Measurements from ENCODE around the gene TUBGCP4.

TUBGCP4 gene

DNA sequence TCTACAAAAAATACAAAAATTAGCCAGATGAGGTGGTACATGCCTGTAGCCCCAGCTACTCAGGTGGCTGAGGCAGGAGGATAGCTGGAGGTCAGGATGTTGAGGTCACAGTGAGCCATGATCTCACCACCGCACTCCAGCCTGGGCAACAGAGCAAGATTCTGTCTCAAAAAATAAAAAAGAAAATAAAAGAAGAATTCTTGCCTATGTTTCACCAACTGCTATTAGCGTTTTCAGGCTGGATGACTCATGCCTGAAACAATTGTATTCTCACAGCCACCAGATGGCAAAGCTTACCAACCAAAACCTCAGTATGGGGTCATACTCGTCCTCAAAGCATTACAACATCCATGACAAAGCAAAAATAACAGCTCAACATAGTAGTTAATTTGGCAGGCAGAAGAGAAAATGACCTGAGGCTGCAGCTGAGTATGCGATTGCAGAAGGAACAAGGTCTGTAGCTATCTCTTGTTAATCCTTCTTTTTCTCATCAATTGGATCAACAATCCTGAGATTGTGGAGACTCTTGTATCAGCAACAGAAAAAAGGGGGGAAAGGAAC, 69.9 kb downstream of the TUBGCP4 start:
- TF ChIP-seq POLR2AphosphoS5 (IDR thresholded peaks at IDR 0.05; ENCODE audit: low read depth, low read length) (no peak), REST (IDR thresholded peaks at IDR 0.05; ENCODE audit: insufficient read depth in 1 of 2, low read depth in 2 of 2, low read length in 2 of 2) (no peak), FOXP2 (optimal IDR thresholded peaks at IDR 0.05; ENCODE audit: borderline replicate concordance, extremely low read depth, extremely low read length, insufficient read depth) (no peak), TAF1 (IDR thresholded peaks at IDR 0.05; ENCODE audit: borderline replicate concordance, insufficient read depth, low read length) (no peak), SIN3A (IDR thresholded peaks at IDR 0.05; ENCODE audit: borderline replicate concordance, insufficient read depth, low read length) (no peak)

DNA sequence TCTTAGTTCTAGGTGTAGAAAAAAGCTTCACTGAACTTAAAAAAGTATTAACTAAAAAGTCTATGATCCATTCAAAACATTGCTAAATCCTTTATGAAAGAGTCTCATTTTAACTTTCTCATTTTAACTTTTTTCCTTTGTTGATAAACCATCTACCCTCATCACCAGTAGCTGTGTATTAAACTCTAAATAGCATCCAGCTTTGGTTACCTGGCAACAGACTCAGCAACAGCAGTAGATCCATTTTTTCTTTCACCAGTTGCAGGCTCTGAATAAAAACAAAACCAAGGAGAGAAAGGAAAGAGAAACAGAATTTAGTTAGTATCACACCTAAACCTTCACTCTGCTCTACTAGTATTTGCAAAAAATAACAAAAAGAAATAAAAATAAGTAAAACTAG, 70.4 kb downstream of the TUBGCP4 start:
- TF ChIP-seq FOXP2 (optimal IDR thresholded peaks at IDR 0.05; ENCODE audit: borderline replicate concordance, extremely low read depth, extremely low read length, insufficient read depth) (no peak), TAF1 (IDR thresholded peaks at IDR 0.05; ENCODE audit: borderline replicate concordance, insufficient read depth, low read length) (no peak), REST (IDR thresholded peaks at IDR 0.05; ENCODE audit: insufficient read depth in 1 of 2, low read depth in 2 of 2, low read length in 2 of 2) (no peak), POLR2AphosphoS5 (IDR thresholded peaks at IDR 0.05; ENCODE audit: low read depth, low read length) (no peak), SIN3A (IDR thresholded peaks at IDR 0.05; ENCODE audit: borderline replicate concordance, insufficient read depth, low read length) (no peak)

GRCh38 chr15:43446344-43446743, 75.4 kb downstream of the TUBGCP4 start:
- TF ChIP-seq SIN3A (IDR thresholded peaks at IDR 0.05; ENCODE audit: borderline replicate concordance, insufficient read depth, low read length): no peak
- TF ChIP-seq POLR2AphosphoS5 (IDR thresholded peaks at IDR 0.05; ENCODE audit: low read depth, low read length): no peak
- TF ChIP-seq TAF1 (IDR thresholded peaks at IDR 0.05; ENCODE audit: borderline replicate concordance, insufficient read depth, low read length): no peak
- TF ChIP-seq FOXP2 (optimal IDR thresholded peaks at IDR 0.05; ENCODE audit: borderline replicate concordance, extremely low read depth, extremely low read length, insufficient read depth): no peak
- no peak for TF ChIP-seq REST (IDR thresholded peaks at IDR 0.05; ENCODE audit: insufficient read depth in 1 of 2, low read depth in 2 of 2, low read length in 2 of 2)

DNA sequence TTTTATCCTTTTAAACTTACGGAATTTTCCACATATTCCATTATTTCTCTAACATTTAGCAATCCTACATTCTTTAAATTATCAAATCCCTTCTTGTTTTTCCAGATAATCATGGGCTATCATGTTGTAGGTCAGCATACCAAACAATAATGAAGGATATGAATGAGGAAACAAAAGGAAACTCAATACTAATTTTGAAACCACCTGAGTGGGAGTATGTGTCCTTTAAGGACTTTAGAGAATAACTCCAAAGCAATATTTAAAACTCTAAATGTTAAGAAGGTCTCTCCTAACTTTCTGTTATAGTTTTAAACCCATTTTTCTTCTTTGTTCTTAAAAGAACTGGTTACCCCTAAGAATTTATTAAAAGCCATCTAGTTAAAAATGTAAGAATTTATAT, 79.1 kb downstream of the TUBGCP4 start:
- no peak for TF ChIP-seq REST (IDR thresholded peaks at IDR 0.05; ENCODE audit: insufficient read depth in 1 of 2, low read depth in 2 of 2, low read length in 2 of 2)
- TF ChIP-seq SIN3A (IDR thresholded peaks at IDR 0.05; ENCODE audit: borderline replicate concordance, insufficient read depth, low read length): no peak
- TF ChIP-seq TAF1 (IDR thresholded peaks at IDR 0.05; ENCODE audit: borderline replicate concordance, insufficient read depth, low read length): no peak
- no peak for TF ChIP-seq FOXP2 (optimal IDR thresholded peaks at IDR 0.05; ENCODE audit: borderline replicate concordance, extremely low read depth, extremely low read length, insufficient read depth)
- no peak for TF ChIP-seq POLR2AphosphoS5 (IDR thresholded peaks at IDR 0.05; ENCODE audit: low read depth, low read length)
